K562 (cell line): ENCODE results near the gene PDE8A. TPM values are rescaled to one million over a fixed set of nuclear protein-coding genes. Genes with fewer than 3 reads are reported as not detected.
A peak's percentile ranks its signal among the peaks of the same experiment; 100 is the strongest.

Experiments
- ATAC-seq: fragments of 200-7000 bp; cut with Tn5 transposase; 3 replicates; pipeline ENCODE4 v1.9.1; 2020; ENCODE audit warnings: moderate library complexity
- BruUV-seq: library from RNA; stranded (reverse); fragments of 400-500 nt; replicated peaks from 2 replicates; lab custom pipeline; 2021; lab: Mats Ljungman, UMichigan
- CTCF ChIA-PET: fragments of 300-600 bp; formaldehyde crosslinking; extraction: SDS; loops from one replicate; lab custom pipeline; 2021; ENCODE audit warnings: low intra/inter-chr PET ratio; lab: Yijun Ruan, JAX
- POLR2A ChIA-PET: fragments of 300-600, 350-650 bp; sonication (Branson Sonifier 250); formaldehyde crosslinking; extraction: SDS; loops from one replicate; lab custom pipeline; 2021; ENCODE audit warnings: antibody characterized with exemption, inconsistent platforms; lab: Yijun Ruan, JAX
- DNase-seq, 4 experiments: peaks; one replicate each; pipeline versions ENCODE4 v3.0.0 to v3.0.0-alpha.2; 2011 to 2018; ENCODE audit warnings: low spot score in 3 of 4, mixed read lengths in 3 of 4; ENCODE audit errors: extremely low read depth in 1 of 4
- FAIRE-seq: peaks from 2 replicates; lab custom pipeline; 2011; peaks lifted over from hg19 to GRCh38; lab: Jason Lieb, UNC
- H2AFZ ChIP-seq: 2 replicates; pipeline ENCODE4 v1.6.0; 2011; ENCODE audit warnings: low read depth, low read length, control low read depth, inconsistent platforms
- H3K27ac ChIP-seq: fragments of 200-600 bp; 3 replicates; pipeline ENCODE4 v1.8.0; 2011; ENCODE audit warnings: low read depth, mild to moderate bottlenecking, control low read depth, inconsistent platforms, low read length, moderate library complexity, mixed read lengths; ENCODE audit errors: extremely low read depth
- H3K27me3 ChIP-seq, 2 experiments: fragments of 300-600 bp in 1 of 2; 2 replicates in 1 of 2; 3 replicates in 1 of 2; pipeline versions ENCODE4 v1.6.0 to v1.8.0; 2011; ENCODE audit warnings: inconsistent platforms in 2 of 2, low read length in 2 of 2, mild to moderate bottlenecking in 1 of 2, mixed read lengths in 1 of 2, moderate library complexity in 1 of 2; ENCODE audit not compliant: control insufficient read depth in 2 of 2, insufficient read depth in 2 of 2
- H3K36me3 ChIP-seq: fragments of 300-600 bp; 3 replicates; pipeline ENCODE4 v1.8.0; 2011; ENCODE audit warnings: mild to moderate bottlenecking, low read length, inconsistent platforms; ENCODE audit not compliant: control insufficient read depth, insufficient read depth
- H3K4me1 ChIP-seq, 2 experiments: fragments of 200-600 bp in 1 of 2; replicated peaks in 1 of 2; 2 replicates in 1 of 2; 3 replicates in 1 of 2; pipeline versions ENCODE4 v1.5.1 to v1.8.0; 2011; ENCODE audit warnings: inconsistent platforms in 2 of 2, low read length in 2 of 2, mild to moderate bottlenecking in 1 of 2, mixed read lengths in 1 of 2, moderate library complexity in 1 of 2; ENCODE audit not compliant: control insufficient read depth in 2 of 2, insufficient read depth in 2 of 2
- H3K4me2 ChIP-seq: 2 replicates; pipeline ENCODE4 v1.6.1; 2011; ENCODE audit warnings: low read length, control low read depth, inconsistent platforms, mixed read lengths; ENCODE audit not compliant: insufficient read depth
- H3K4me3 ChIP-seq: fragments of 200-600 bp; sonication (generic), shearing (Covaris generic); 2 replicates; pipeline ENCODE4 v1.5.1; 2016; ENCODE audit warnings: control low read depth, inconsistent platforms
- H3K79me2 ChIP-seq: fragments of 200-600 bp; 3 replicates; pipeline ENCODE4 v1.8.0; 2011; ENCODE audit warnings: low read length, inconsistent platforms; ENCODE audit not compliant: control insufficient read depth, insufficient read depth
- H3K9ac ChIP-seq, 2 experiments: 2 replicates each; pipeline versions ENCODE4 v1.6.0 to v1.6.1; 2011; ENCODE audit warnings: low read depth in 2 of 2, low read length in 2 of 2, control low read depth in 1 of 2, inconsistent platforms in 1 of 2, mild to moderate bottlenecking in 1 of 2, mixed read lengths in 1 of 2; ENCODE audit not compliant: insufficient read depth in 1 of 2
- H3K9me1 ChIP-seq: one replicate; pipeline ENCODE4 v1.6.0; 2011; ENCODE audit warnings: inconsistent platforms, mild to moderate bottlenecking, low read length, moderate library complexity; ENCODE audit not compliant: control insufficient read depth, insufficient read depth
- H3K9me3 ChIP-seq: replicated peaks from 2 replicates; pipeline ENCODE4 v1.5.1; 2011; ENCODE audit warnings: low read depth, low read length, inconsistent platforms; ENCODE audit not compliant: control insufficient read depth, insufficient read depth
- H4K20me1 ChIP-seq: replicated peaks from 2 replicates; pipeline ENCODE4 v1.6.1; 2011; ENCODE audit warnings: low read length, inconsistent platforms, mixed read lengths; ENCODE audit not compliant: control insufficient read depth, insufficient read depth
- ATF2 ChIP-seq: sonication (generic); formaldehyde crosslinking; IDR thresholded peaks from 2 replicates; pipeline ENCODE4 v1.8.1; 2022; ENCODE audit warnings: missing genetic modification reagents
- CBX3 ChIP-seq, 2 experiments: IDR thresholded peaks; 1 replicate in 1 of 2; 2 replicates in 1 of 2; pipeline ENCODE4 v1.6.1; 2012; ENCODE audit warnings: inconsistent platforms in 2 of 2, low read length in 2 of 2, borderline replicate concordance in 1 of 2, control low read depth in 1 of 2
- CHD1 ChIP-seq: fragments of 200-600 bp; sonication (generic); IDR thresholded peaks from one replicate; pipeline ENCODE4 v1.6.1; 2012; ENCODE audit warnings: mild to moderate bottlenecking, moderate library complexity, low read length, inconsistent platforms
- ELK1 ChIP-seq: sonication (generic); formaldehyde crosslinking; IDR thresholded peaks from 2 replicates; pipeline ENCODE4 v1.8.1; 2022; ENCODE audit warnings: missing genetic modification reagents
- LEF1 ChIP-seq: fragments of 450-650 bp; IDR thresholded peaks from 2 replicates; pipeline ENCODE4 v1.6.1; 2016; ENCODE audit warnings: mild to moderate bottlenecking
- MAZ ChIP-seq, 2 experiments: fragments of 450-650 bp in 1 of 2; sonication (generic) in 1 of 2; formaldehyde crosslinking; IDR thresholded peaks in 1 of 2; conservative IDR thresholded peaks in 1 of 2; 2 replicates each; pipeline versions ENCODE4 v1.4.0 to v1.5.0; 2020; ENCODE audit warnings: mild to moderate bottlenecking in 1 of 2, missing genetic modification reagents in 1 of 2
- TAF15 ChIP-seq: fragments of 200-400 bp; formaldehyde crosslinking; IDR thresholded peaks from 2 replicates; pipeline ENCODE4 v1.6.1; 2017; ENCODE audit warnings: mild to moderate bottlenecking, low read depth, low read length, moderate library complexity
- YY1 ChIP-seq, 3 experiments: IDR thresholded peaks; 2 replicates each; pipeline ENCODE4 v1.6.1; 2011; ENCODE audit warnings: low read length in 2 of 3, mild to moderate bottlenecking in 2 of 3, moderate library complexity in 2 of 3, borderline replicate concordance in 1 of 3, control low read depth in 1 of 3, low read depth in 1 of 3; ENCODE audit not compliant: insufficient read depth in 3 of 3, insufficient replicate concordance in 2 of 3, control insufficient read depth in 1 of 3, insufficient read length in 1 of 3; ENCODE audit errors: extremely low read depth in 1 of 3
- ZBTB9 ChIP-seq: fragments of 450-650 bp; formaldehyde crosslinking; IDR thresholded peaks from 2 replicates; pipeline ENCODE4 v1.4.0; 2020; ENCODE audit warnings: mild to moderate bottlenecking, moderate library complexity
- ZNF165 ChIP-seq: fragments of 250-450 bp; sonication (Bioruptor Pico); IDR thresholded peaks from 2 replicates; pipeline ENCODE4 v1.4.0; 2020; ENCODE audit warnings: borderline replicate concordance
- WGBS: fragments of 100-300 bp; shearing (Covaris generic); methylation state at CpG from one replicate; pipeline ENCODE4 v1.1.6; 2016; ENCODE audit warnings: low coverage, mixed read lengths; ENCODE audit not compliant: insufficient coverage; ENCODE audit errors: missing lambda C conversion rate; 5-methylcytosine and 5-hydroxymethylcytosine counted together
- in situ Hi-C: fragments of 300-500 bp; cut with MboI; formaldehyde crosslinking; loops from 4 replicates; pipeline ENCODE4 v1.15.0; 2018; ENCODE audit warnings: inconsistent platforms, mixed read lengths
- intact Hi-C: fragments of 100-400 bp; cut with micrococcal nuclease; formaldehyde crosslinking; loops from 2 replicates; pipeline ENCODE4 v1.14.2; 2022
- polyA plus RNA-seq, 8 experiments: library from polyadenylated mRNA; depleted of rRNA in 4 of 8; stranded (reverse) in 5 of 8; unstranded in 3 of 8; fragments of >200 nt; fragmentation: Nextera tagmentation in 2 of 8; fragmentation: Illumina TruSeq in 1 of 8; extraction: Ambion mirVana in 2 of 8; extraction: Trizol in 1 of 8; gene quantifications; 2 replicates each; pipeline versions ENCODE4 v1.2.1 to v1.2.3, GENCODE V29; 2011 to 2014; ENCODE audit warnings: inconsistent platforms in 1 of 8, missing spikeins in 1 of 8
- total RNA-seq, 7 experiments: library from RNA; depleted of rRNA in 6 of 7; stranded (reverse); fragments of >200 nt in 6 of 7; fragmentation: Illumina TruSeq in 2 of 7; extraction: Trizol in 2 of 7; gene quantifications; 2 replicates each; pipeline versions ENCODE4 v1.2.1 to v1.2.3, GENCODE V29; 2011 to 2021; ENCODE audit warnings: low replicate concordance in 1 of 7

The PDE8A gene
- total and polyA plus RNA-seq, 9 of the 15 experiments (the other 6 are each of a cell fraction or from before 2014, with no cell fraction given): 5.9 to 40.3 (median 19.8) TPM

- Histone ChIP-seq H3K9me1 (no peaks in the 10 kb centered on the region), H2AFZ (no peak overlapping the region; the same call in 1 of the 2 replicates), H3K4me2 (no peak overlapping the region), H3K36me3 (no peaks in the 10 kb centered on the region), H3K4me1 (peaks cover 0 to 12% of the 10 kb centered on the region in 2 experiments; a peak in 3 of 5 replicates), H3K27me3 (no peaks in the 10 kb centered on the region), H3K9me3 (0 out of 2 replicates have a peak, but pooled peaks cover 5% of the 10 kb centered on the region), H3K79me2 (no peaks in the 10 kb centered on the region), H3K9ac (no peak overlapping the region), H3K27ac (no peak overlapping the region), H3K4me3 (no peak overlapping the region), H4K20me1 (no peaks in the 10 kb centered on the region)
- BruUV-seq: no TSS peak
- 42% methylated on average over 3 of the region's 3 CpGs for WGBS
- ATAC-seq: no peak
- intact Hi-C loops (no loop called here), in situ Hi-C loops (no loop called here)
- CTCF ChIA-PET: no interaction called here
- POLR2A ChIA-PET: interaction anchor here (1.0 kb wide), 1 partner anchor 13 kb away, joined by 3 read pairs; the partner anchor contains the start of gene PDE8A
- DNase-seq: no peak
- FAIRE-seq: no peak
- TF ChIP-seq CBX3 (IDR thresholded peaks at IDR 0.05; ENCODE audit: borderline replicate concordance in 1 of 2, low read length in 2 of 2) (peak in 1 of 2 experiments; percentile 56; a peak in 1 of 3 replicates), YY1 (IDR thresholded peaks at IDR 0.05; ENCODE audit: borderline replicate concordance in 1 of 3, control insufficient read depth in 1 of 3, extremely low read depth in 1 of 3, insufficient read depth in 3 of 3, insufficient read length in 1 of 3, insufficient replicate concordance in 2 of 3, low read depth in 1 of 3, low read length in 2 of 3) (peak in 1 of 3 experiments; percentile 18), LEF1 (no peak)
Measured at GRCh38 chr15:84968301-84968700, 13.4 kb upstream of the PDE8A start.

- ChIA-PET CTCF (no interaction called here), POLR2A (interaction anchor here (0.8 to 1.3 kb wide), 3 partner anchors 8 to 20 kb away, joined by 3 read pairs; partner anchors contain the start of gene PDE8A)
- Histone ChIP-seq H3K4me3 (no peak overlapping the region), H3K4me1 (peaks cover 0 to 12% of the 10 kb centered on the region in 2 experiments; a peak in 3 of 5 replicates), H3K9me1 (no peaks in the 10 kb centered on the region), H3K36me3 (no peaks in the 10 kb centered on the region), H3K4me2 (no peak overlapping the region), H3K79me2 (no peaks in the 10 kb centered on the region), H3K9me3 (0 out of 2 replicates have a peak, but pooled peaks cover 3% of the 10 kb centered on the region), H3K27me3 (no peaks in the 10 kb centered on the region), H3K9ac (no peak overlapping the region), H3K27ac (no peak overlapping the region), H2AFZ (no peak overlapping the region), H4K20me1 (no peaks in the 10 kb centered on the region)
- FAIRE-seq: no peak
- no peak for ATAC-seq
- in situ Hi-C loops (no loop called here), intact Hi-C loops (no loop called here)
- DNase-seq: no peak
- WGBS: 31% methylated on average over 6 of the region's 6 CpGs
- BruUV-seq: no TSS peak
- TF ChIP-seq MAZ (CRISPR knock-in tag; conservative IDR thresholded peaks at IDR 0.05 in 1 of 2, IDR thresholded peaks at IDR 0.05 in 1 of 2) (no peak), TAF15 (no peak), CHD1 (no peak), ATF2 (CRISPR knock-in tag) (no peak), ELK1 (CRISPR knock-in tag) (no peak), ZNF165 (CRISPR knock-in tag) (no peak), ZBTB9 (CRISPR knock-in tag) (no peak)
Measured at GRCh38 chr15:84969257-84969656, 12.4 kb upstream of the PDE8A start.
